HUES6 (cell line): ENCODE results near the gene ESRRG.

Experiments
- H3K27ac ChIP-seq: 2 replicates; pipeline ENCODE4 v1.7.0; 2013; ENCODE audit warnings: low read depth, mild to moderate bottlenecking, low read length, inconsistent platforms
- H3K27me3 ChIP-seq: 2 replicates; pipeline ENCODE4 v1.6.1; 2013; ENCODE audit warnings: low read length; ENCODE audit not compliant: control insufficient read depth, insufficient read depth
- H3K36me3 ChIP-seq: 2 replicates; pipeline ENCODE4 v1.6.1; 2013; ENCODE audit warnings: low read length; ENCODE audit not compliant: control insufficient read depth, insufficient read depth
- H3K4me1 ChIP-seq: 2 replicates; pipeline ENCODE4 v1.6.1; 2013; ENCODE audit warnings: low read length; ENCODE audit not compliant: control insufficient read depth, insufficient read depth
- H3K4me3 ChIP-seq: 2 replicates; pipeline ENCODE4 v1.5.1; 2013; ENCODE audit warnings: low read depth, low read length
- H3K9ac ChIP-seq: one replicate; pipeline ENCODE4 v1.6.1; 2013; ENCODE audit warnings: mild to moderate bottlenecking, low read length
- H3K9me3 ChIP-seq: 2 replicates; pipeline ENCODE4 v1.6.1; 2013; ENCODE audit warnings: low read depth, low read length; ENCODE audit not compliant: control insufficient read depth, insufficient read depth

The ESRRG gene

DNA sequence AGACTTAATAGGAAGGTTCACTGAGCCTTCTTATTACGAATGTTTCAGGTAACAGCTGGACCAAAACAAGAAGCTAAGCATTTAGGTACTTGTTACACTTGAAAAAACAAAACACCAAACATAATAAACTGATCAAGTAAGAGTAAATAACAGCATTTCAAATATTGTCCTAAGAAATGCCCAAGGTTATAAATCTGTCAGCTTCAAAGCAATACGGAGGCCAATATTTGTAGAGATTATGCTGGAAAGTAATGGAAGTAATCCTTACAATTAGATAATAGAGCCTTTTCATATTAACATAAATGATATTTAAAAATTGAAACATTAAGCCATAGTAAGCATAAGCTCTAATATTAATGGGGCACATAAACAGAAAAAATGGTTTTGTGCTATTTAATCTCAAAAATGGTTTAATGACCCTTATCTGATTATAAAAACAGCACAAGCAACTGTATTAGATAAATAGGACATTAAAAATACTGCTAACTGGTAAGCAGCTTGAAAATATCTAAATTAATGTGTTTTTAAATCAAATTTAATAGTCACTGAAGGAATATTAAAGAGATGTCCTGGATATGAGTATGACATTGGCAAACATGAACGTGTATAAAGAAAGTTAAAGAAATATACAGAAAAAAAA lies 256.9 kb downstream of the ESRRG start:
- no peaks in the 10 kb centered on the region for H3K27me3 ChIP-seq
- H3K9ac ChIP-seq: no peak overlapping the region
- H3K9me3 ChIP-seq: no peaks in the 10 kb centered on the region
- H3K4me3 ChIP-seq: no peak overlapping the region
- H3K36me3 ChIP-seq: no peaks in the 10 kb centered on the region
- no peak overlapping the region for H3K27ac ChIP-seq
- H3K4me1 ChIP-seq: no peaks in the 10 kb centered on the region

DNA sequence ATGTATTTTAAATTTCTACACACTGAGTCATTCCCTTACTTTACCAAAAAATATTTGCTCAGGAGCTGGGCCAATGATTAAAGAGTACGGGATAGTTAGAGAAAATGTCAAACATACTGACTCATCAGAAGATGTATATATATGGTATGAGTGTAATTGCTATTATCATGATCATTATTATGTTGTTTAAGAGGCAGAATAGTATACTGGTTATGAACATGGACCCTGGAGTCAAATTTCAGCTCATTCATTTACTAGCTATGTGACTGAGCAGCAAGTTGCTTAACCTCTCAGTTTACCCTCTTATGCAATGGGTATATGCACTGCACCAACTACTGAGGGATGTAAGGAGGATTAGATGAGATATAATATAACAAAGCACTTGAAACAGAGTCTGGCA lies 258.7 kb downstream of the ESRRG start:
- Histone ChIP-seq H3K4me3 (no peak overlapping the region), H3K9me3 (no peaks in the 10 kb centered on the region), H3K9ac (no peak overlapping the region)

DNA sequence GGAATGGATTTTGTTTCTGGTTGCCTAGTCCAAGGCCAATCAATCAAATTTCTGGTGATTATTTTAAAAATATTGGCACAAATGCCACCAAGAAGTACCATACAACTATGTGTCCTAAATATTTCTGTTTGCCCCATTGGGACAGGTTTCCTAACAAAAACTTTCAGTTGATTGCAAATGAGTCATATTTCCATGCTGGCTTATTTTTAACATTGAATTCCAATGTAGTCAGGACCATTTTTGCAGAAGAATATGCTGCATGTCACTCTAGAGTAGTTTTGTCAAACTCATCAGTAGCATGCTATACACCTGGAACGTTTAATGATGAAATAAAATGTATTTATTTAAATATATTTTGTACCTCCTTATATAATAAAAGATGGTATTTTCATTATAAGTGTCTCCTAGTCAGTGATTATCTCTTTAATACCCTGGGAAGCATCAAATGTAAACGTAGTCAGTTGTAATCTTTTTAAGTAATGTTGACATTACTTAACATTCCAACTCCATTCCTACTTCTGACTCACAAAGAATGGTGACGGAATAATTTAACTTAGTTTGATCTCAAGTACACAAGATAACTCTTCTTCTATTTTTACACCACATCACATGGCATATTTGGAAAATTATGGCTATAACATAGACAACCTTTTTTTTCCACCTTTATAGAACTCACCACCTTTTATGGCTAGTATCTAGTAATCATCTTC lies 261.0 kb downstream of the ESRRG start:
- H3K4me1 ChIP-seq: no peaks in the 10 kb centered on the region
- no peak overlapping the region for H3K27ac ChIP-seq
- no peak overlapping the region for H3K9ac ChIP-seq

More for the DNA sequence above, 258.7 kb downstream of the ESRRG start:
- Histone ChIP-seq H3K36me3 (no peaks in the 10 kb centered on the region), H3K27me3 (no peaks in the 10 kb centered on the region), H3K27ac (no peak overlapping the region), H3K4me1 (no peaks in the 10 kb centered on the region)

DNA sequence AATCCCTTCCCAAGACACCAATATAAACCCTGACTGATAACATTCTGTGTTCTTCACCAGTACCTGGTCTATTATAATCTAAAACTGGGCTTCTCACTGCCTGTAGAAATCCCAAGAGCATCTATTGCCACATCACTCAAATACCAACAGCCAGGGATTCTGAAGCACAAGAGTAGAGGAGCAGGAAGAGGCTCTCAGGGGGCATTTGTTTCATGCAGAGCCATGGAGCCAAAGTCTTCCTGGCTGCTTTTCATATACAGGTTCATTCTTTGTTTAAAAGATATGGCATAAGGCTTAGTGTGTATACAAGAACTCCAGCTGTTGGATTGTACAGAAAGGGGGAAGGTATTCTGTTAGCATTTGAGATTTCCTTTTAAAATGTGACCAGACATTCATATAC lies 261.8 kb downstream of the ESRRG start:
- Histone ChIP-seq H3K9ac (no peak overlapping the region), H3K27me3 (no peaks in the 10 kb centered on the region), H3K36me3 (no peaks in the 10 kb centered on the region), H3K27ac (no peak overlapping the region), H3K4me1 (peaks cover 4% of the 10 kb centered on the region; the same call in 1 of the 2 replicates), H3K4me3 (no peak overlapping the region), H3K9me3 (no peaks in the 10 kb centered on the region)

More for the DNA sequence above, 261.0 kb downstream of the ESRRG start:
- H3K9me3 ChIP-seq: no peaks in the 10 kb centered on the region
- no peak overlapping the region for H3K4me3 ChIP-seq
- no peaks in the 10 kb centered on the region for H3K27me3 ChIP-seq
- no peaks in the 10 kb centered on the region for H3K36me3 ChIP-seq

DNA sequence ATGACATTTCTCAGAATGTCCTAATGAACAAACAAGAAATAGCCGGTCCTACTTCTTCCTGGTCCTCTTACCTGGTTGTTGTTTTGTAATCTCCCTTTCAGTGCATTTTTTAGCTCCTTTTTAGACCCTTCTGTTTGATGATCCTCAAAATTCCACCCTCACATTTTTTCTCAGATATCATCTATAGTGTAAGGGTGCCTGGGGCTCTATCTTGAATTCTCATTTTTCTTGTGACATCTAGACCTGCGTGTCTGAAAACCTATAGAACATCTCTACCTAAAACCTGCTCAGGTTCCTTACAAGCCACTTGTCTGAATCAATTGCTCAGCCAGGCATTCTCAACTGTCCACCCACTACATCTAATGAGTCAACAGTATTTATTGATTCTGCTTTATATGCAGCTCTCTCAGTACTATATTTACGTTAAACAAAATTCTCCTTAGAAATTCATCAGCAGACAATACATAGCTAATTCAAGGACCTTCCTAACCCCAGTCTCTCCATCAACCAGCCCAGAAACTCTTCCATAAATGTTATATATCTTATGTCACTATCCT lies 263.5 kb downstream of the ESRRG start:
- Histone ChIP-seq H3K27ac (no peak overlapping the region), H3K27me3 (no peaks in the 10 kb centered on the region), H3K36me3 (no peaks in the 10 kb centered on the region), H3K9me3 (no peaks in the 10 kb centered on the region), H3K9ac (no peak overlapping the region), H3K4me1 (peaks cover 4% of the 10 kb centered on the region; the same call in 1 of the 2 replicates), H3K4me3 (no peak overlapping the region)

DNA sequence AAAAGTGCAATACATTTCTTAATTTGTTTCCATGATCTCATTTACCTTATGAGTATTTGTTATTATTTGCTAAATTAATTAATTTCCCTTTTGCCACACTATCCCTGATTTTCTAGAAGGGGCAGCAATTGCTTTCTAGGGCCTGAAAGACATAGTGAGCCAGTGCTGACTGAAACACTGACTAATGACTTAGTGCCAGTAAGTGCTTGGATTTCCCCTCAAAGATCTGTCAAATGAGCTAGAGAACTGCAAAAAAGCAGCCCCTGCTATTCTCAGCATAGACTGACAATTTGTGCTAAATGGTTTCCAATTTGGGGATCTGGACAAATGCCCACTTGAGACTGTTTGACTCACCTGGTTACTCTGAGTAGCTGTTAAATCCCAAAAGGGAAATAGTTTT lies 264.4 kb downstream of the ESRRG start:
- H3K4me3 ChIP-seq: no peak overlapping the region
- H3K9me3 ChIP-seq: no peaks in the 10 kb centered on the region
- H3K27ac ChIP-seq: no peak overlapping the region
- H3K4me1 ChIP-seq: peaks cover 4% of the 10 kb centered on the region; the same call in 1 of the 2 replicates
- H3K27me3 ChIP-seq: no peaks in the 10 kb centered on the region
- no peaks in the 10 kb centered on the region for H3K36me3 ChIP-seq
- H3K9ac ChIP-seq: no peak overlapping the region

DNA sequence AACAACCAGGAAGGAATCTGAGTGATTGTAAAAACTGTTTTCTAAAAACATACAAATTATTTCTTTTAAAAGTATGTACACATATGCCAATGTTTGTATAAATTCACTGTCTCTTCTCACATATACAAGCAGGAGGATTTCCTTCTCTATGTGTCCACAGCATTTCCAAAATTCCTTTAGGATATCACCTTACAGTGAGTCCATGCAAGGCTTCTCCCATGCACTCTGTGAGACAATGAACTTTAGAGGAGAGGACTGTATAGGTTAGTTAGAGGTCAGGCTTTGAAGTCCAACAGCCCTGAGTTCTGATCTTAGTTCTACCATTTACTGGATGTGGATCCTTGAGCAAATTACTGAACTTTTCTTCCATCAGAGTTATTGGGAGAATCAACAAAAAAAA lies 265.9 kb downstream of the ESRRG start:
- H3K27me3 ChIP-seq: no peaks in the 10 kb centered on the region
- no peak overlapping the region for H3K27ac ChIP-seq
- peaks cover 4% of the 10 kb centered on the region; the same call in 1 of the 2 replicates for H3K4me1 ChIP-seq
- H3K4me3 ChIP-seq: no peak overlapping the region
- no peak overlapping the region for H3K9ac ChIP-seq
- no peaks in the 10 kb centered on the region for H3K9me3 ChIP-seq
- no peaks in the 10 kb centered on the region for H3K36me3 ChIP-seq

DNA sequence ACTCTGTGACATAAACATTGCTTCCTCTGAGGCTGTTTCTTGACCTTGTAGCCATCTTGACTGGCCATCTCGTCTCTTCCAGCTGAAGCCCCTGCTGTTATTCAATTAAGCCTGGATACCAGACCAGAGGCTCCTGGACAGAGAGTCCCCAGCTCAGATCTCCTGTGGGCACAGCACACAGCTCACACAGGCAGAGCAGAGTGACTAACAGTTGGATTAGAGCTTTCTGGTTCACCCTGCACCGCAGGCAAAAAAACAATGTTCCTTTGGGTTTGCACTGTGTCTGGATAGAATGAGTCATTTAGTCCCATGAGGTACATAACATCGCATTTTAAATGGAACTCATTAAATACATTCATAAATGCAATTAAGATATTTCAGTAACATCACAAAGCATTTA lies 266.5 kb downstream of the ESRRG start:
- H3K9ac ChIP-seq: no peak overlapping the region
- H3K4me3 ChIP-seq: no peak overlapping the region
- peaks cover 4% of the 10 kb centered on the region; the same call in 1 of the 2 replicates for H3K4me1 ChIP-seq
- no peak overlapping the region for H3K27ac ChIP-seq
- no peaks in the 10 kb centered on the region for H3K36me3 ChIP-seq
- H3K27me3 ChIP-seq: no peaks in the 10 kb centered on the region
- H3K9me3 ChIP-seq: no peaks in the 10 kb centered on the region

DNA sequence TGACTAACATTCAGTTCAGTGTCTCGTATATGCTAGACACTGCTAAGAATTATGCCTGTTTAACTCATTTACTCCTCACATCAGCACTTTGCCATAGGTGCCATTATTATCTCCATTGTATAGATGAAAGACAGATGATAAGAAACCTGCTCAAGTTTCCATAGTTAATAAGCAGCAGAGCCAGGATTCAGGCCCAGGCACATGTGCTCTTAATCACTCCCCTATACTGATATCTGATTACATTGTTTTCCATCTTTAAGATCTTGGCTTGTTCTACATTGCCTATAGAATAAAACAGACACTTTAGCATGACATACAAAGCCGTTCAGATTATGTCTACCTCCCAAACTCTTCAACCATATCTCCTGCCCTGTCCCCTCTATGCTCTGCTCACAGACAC lies 269.5 kb downstream of the ESRRG start:
- H3K36me3 ChIP-seq: no peaks in the 10 kb centered on the region
- no peaks in the 10 kb centered on the region for H3K9me3 ChIP-seq
- H3K27me3 ChIP-seq: no peaks in the 10 kb centered on the region
- H3K27ac ChIP-seq: no peak overlapping the region
- no peak overlapping the region for H3K4me3 ChIP-seq
- peaks cover 4% of the 10 kb centered on the region; the same call in 1 of the 2 replicates for H3K4me1 ChIP-seq
- no peak overlapping the region for H3K9ac ChIP-seq
